Myocyte (in vitro differentiated cells): ENCODE results near the gene SALL4. TPM values are rescaled to one million over a fixed set of nuclear protein-coding genes. Genes with fewer than 3 reads are reported as not detected.
"Not testable (repeated sequence)": the region's sequence is repeated elsewhere in the genome, so short reads cannot be mapped to it uniquely, and the experiment has no call there.

Source experiments
- DNase-seq: peaks from one replicate; pipeline ENCODE4 v3.0.0-alpha.2; 2012; ENCODE audit warnings: low read depth
- total RNA-seq: library from RNA; depleted of rRNA; stranded (reverse); fragments of >200 nt; gene quantifications from 2 replicates; pipeline ENCODE4 v1.2.3, GENCODE V29; 2014

SALL4 gene
- total RNA-seq, 1 donor from 2014 or later, result not detected

GRCh38 chr20:51803148-51803854 is 980 bp upstream of the SALL4 start:
- no peak for DNase-seq

DNA sequence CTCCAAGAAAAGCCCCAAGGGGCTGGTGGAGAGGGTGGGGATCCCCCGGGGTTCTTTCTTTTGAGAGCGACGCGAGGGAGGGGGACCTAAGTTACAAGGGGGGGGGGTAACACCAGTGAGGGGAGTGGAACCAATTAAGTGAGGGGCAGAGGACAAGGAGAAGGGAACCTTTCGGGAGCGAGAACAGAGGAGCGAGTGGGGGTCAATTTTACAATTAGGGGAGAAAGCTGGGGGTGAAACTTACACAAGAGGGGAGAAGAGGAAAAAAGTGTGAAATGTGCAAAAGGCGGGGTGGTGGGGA is 548 bp downstream of the SALL4 start:
- no peak for DNase-seq

- DNase-seq, result no peak
Observed at GRCh38 chr20:51801122-51801822, 1.0 kb downstream of the SALL4 start.

DNA sequence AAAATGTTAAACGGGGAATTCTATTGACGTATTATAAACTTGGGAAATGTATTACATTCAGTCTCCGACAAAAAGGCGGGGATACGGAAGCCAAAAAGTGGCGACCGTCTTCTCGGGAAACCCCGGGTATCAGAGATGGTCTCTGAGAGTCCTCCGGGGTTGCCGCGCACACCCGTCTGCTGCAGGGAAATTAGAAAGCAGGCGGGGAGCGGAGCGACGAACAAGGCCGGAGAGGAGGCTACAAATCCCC is 1.5 kb downstream of the SALL4 start:
- DNase-seq, result no peak

DNA sequence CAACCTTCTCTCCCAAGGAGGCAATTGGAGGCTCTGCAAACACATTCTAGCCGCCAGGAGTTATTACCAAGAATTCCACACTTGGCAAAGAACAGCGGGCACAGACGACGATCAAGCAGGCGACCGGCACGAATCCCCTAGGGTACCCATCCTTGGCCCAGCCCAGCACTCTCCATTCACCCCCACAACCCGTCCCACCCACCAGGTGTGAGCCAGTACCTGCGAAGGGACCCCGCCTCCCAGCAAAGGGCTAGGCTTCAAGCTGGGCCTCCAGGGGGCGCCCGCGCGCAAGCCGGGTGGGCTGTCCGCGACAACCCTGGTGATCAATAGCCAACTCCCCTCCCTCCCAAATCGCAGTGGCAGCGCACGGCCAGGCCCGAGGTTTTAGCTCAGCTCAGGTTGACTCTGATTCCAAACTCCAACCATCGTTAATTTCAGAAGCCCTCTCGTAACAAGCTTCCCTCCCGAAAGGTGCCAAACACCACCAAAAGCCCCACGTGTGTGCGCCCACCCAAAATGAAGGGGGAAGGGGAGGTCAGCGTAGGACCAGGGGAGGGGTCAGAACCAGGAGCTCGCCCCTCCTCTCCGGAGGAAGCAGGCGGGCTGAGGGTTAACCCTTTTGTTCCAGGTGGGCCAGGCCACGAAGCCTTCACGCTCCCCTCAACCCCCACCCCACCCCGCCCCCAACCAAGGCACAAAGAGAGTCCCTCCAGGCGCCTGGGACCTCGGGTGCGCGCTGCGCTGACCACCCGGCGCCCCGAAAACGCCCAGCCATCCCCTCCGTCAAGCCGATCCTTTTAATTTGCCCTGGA is 2.1 kb downstream of the SALL4 start:
- DNase-seq, result no peak

- DNase-seq, result no peak
Observed at GRCh38 chr20:51799401-51799860, 2.9 kb downstream of the SALL4 start.

GRCh38 chr20:51797357-51798025 is 4.8 kb downstream of the SALL4 start:
- no peak for DNase-seq

- no peak for DNase-seq
Observed at GRCh38 chr20:51796340-51796739, 6.0 kb downstream of the SALL4 start.

- DNase-seq, result no peak
Observed at GRCh38 chr20:51792960-51793359, 9.4 kb downstream of the SALL4 start.

- no peak for DNase-seq
Observed at GRCh38 chr20:51791626-51792025, 10.7 kb downstream of the SALL4 start.

GRCh38 chr20:51790256-51790655 is 12.1 kb downstream of the SALL4 start:
- DNase-seq, result no peak

GRCh38 chr20:51789434-51789833 is 12.9 kb downstream of the SALL4 start:
- no peak for DNase-seq

GRCh38 chr20:51788822-51789221 is 13.5 kb downstream of the SALL4 start:
- no peak for DNase-seq

GRCh38 chr20:51784299-51784698 is 18.0 kb downstream of the SALL4 start:
- DNase-seq, result no peak

DNA sequence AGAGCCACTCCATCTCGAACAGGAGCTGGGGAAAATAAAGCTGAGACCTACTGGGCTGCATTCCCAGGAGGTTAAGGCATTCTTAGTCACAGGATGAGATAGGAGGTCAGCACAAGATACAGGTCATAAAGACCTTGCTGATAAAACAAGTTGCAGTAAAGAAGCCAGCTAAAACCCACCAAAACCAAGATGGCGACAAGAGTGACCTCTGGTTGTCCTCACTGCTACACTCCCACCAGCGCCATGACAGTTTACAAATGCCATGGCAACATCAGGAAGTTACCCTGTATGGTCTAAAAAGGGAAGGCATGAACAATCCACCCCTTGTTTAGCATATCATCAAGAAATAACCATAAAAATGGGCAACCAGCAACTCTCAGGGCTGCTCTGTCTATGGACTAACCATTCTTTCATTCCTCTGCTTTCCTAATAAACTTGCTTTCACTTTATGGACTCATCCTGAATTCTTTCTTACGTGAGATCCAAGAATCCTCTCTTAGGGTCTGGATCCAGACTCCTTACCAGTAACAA is 24.0 kb downstream of the SALL4 start:
- not testable (repeated sequence) for DNase-seq

- DNase-seq, result no peak
Observed at GRCh38 chr20:51775241-51775640, 27.1 kb downstream of the SALL4 start.

GRCh38 chr20:51772236-51772635 is 30.1 kb downstream of the SALL4 start:
- no peak for DNase-seq

GRCh38 chr20:51769976-51770615 is 32.2 kb downstream of the SALL4 start:
- no peak for DNase-seq

GRCh38 chr20:51768759-51769517 is 33.4 kb downstream of the SALL4 start:
- no peak for DNase-seq
